Lower leg skin (tissue), 4 donors: Measurements from ENCODE around the gene WHAMM. TPM values are rescaled to one million over a fixed set of nuclear protein-coding genes. Genes with fewer than 3 reads are reported as not detected.

Experiments
- DNase-seq, 2 donors: peaks; one replicate each; pipeline ENCODE4 v3.0.0-alpha.2; 2019; ENCODE audit warnings: low spot score in 2 of 2
- H3K4me3 ChIP-seq: fragments of 200-600 bp; sonication (generic); 2 replicates; pipeline ENCODE4 v1.5.1; 2017; ENCODE audit warnings: mild to moderate bottlenecking, low read depth; ENCODE audit not compliant: poor library complexity, severe bottlenecking
- CTCF ChIP-seq, 3 donors: fragments of 450-650 bp; IDR thresholded peaks; one replicate each; pipeline ENCODE4 v1.5.1; 2016; ENCODE audit warnings: antibody characterized with exemption in 3 of 3, mild to moderate bottlenecking in 3 of 3, moderate library complexity in 2 of 3
- POLR2A ChIP-seq, 2 donors: fragments of 450-650 bp; IDR thresholded peaks; one replicate each; pipeline ENCODE4 v1.6.1; 2016 to 2017; ENCODE audit warnings: antibody characterized with exemption in 2 of 2, mild to moderate bottlenecking in 1 of 2, moderate library complexity in 1 of 2
- WGBS, 2 donors: methylation state at CpG; one replicate each; pipeline ENCODE4 v1.1.5; 2018; 5-methylcytosine and 5-hydroxymethylcytosine counted together
- intact Hi-C: fragments of 100-400 bp; cut with DNase I; formaldehyde crosslinking; loops from one replicate; pipeline ENCODE4 v1.15.0; 2023; ENCODE audit warnings: low total_unique reads
- total RNA-seq, 4 donors: library from RNA; depleted of rRNA; stranded (reverse); fragments of >200 nt; gene quantifications; one replicate each; pipeline ENCODE4 v1.1.0, GENCODE V29; 2016

WHAMM gene
- total RNA-seq, 4 donors from 2014 or later = 11.0 to 20.0 (median 11.4) TPM

- no peak for TF ChIP-seq CTCF (IDR thresholded peaks at IDR 0.05)
- no peak for TF ChIP-seq POLR2A (IDR thresholded peaks at IDR 0.05)
- intact Hi-C loops = no loop called here
Observed at GRCh38 chr15:82798531-82799166, 10.8 kb upstream of the WHAMM start.

GRCh38 chr15:82799183-82799841 is 10.1 kb upstream of the WHAMM start:
- intact Hi-C loops = no loop called here
- no peak overlapping the region for H3K4me3 ChIP-seq
- DNase-seq = no peak
- TF ChIP-seq CTCF (IDR thresholded peaks at IDR 0.05) (no peak), POLR2A (IDR thresholded peaks at IDR 0.05) (no peak)
- WGBS, 2 donors = 62 to 74% methylated on average over 7 of the region's 7 CpGs

More at GRCh38 chr15:82798531-82799166, 10.8 kb upstream of the WHAMM start:
- no peak for DNase-seq
- H3K4me3 ChIP-seq = no peak overlapping the region
- WGBS, 2 donors = 78 to 79% methylated on average over 5 of the region's 5 CpGs

GRCh38 chr15:82802497-82802896 is 6.9 kb upstream of the WHAMM start:
- DNase-seq = no peak
- intact Hi-C loops = no loop called here
- WGBS, 2 donors = 67 to 100% methylated on average over 1 of the region's 1 CpG
- TF ChIP-seq POLR2A (IDR thresholded peaks at IDR 0.05) (no peak), CTCF (IDR thresholded peaks at IDR 0.05) (no peak)
- no peak overlapping the region for H3K4me3 ChIP-seq

- 84 to 91% methylated on average over 2 of the region's 2 CpGs for WGBS, 2 donors
- intact Hi-C loops = no loop called here
Observed at GRCh38 chr15:82803793-82804574, 5.4 kb upstream of the WHAMM start.

GRCh38 chr15:82804575-82804949 is 4.9 kb upstream of the WHAMM start:
- TF ChIP-seq POLR2A (IDR thresholded peaks at IDR 0.05) = no peak
- intact Hi-C loops = no loop called here
- no peak for DNase-seq
- H3K4me3 ChIP-seq = no peak overlapping the region
- 50 to 59% methylated on average over 1 of the region's 1 CpG for WGBS, 2 donors

More at GRCh38 chr15:82803793-82804574, 5.4 kb upstream of the WHAMM start:
- DNase-seq = no peak
- TF ChIP-seq POLR2A (IDR thresholded peaks at IDR 0.05) (no peak), CTCF (IDR thresholded peaks at IDR 0.05) (no peak)
- no peak overlapping the region for H3K4me3 ChIP-seq

- no peak for DNase-seq
- intact Hi-C loops = no loop called here
- no peak for TF ChIP-seq CTCF (IDR thresholded peaks at IDR 0.05)
- no peak for TF ChIP-seq POLR2A (IDR thresholded peaks at IDR 0.05)
- no peak within 1 kb of the TSS for H3K4me3 ChIP-seq
- WGBS, 2 donors = 70 to 75% methylated on average over 2 of the region's 2 CpGs
Observed at GRCh38 chr15:82805994-82806406, 3.4 kb upstream of the WHAMM start, which contains the start of gene FSD2. TSS of gene FSD2 (minus strand) at chr15:82806069. CDS start at chr15:82787390, 18,679 bp downstream.
